AG09309 (cell line): ENCODE results near the gene TJP3.
A peak's percentile ranks its signal among the peaks of the same experiment; 100 is the strongest.

Experiments
- DNase-seq: peaks from one replicate; pipeline ENCODE4 v3.0.0-alpha.2; 2010; ENCODE audit warnings: low read depth
- H3K4me3 ChIP-seq: 2 replicates; pipeline ENCODE4 v1.5.1; 2011; ENCODE audit warnings: mild to moderate bottlenecking, low read depth, low read length, moderate library complexity; ENCODE audit not compliant: control insufficient read depth
- TF ChIP-seq, protein P1 (sequence below): IDR thresholded peaks from 2 replicates; pipeline ENCODE4 v1.5.1; 2011; ENCODE audit warnings: mild to moderate bottlenecking, low read depth, low read length, inconsistent platforms; ENCODE audit not compliant: insufficient read depth, control insufficient read depth; ENCODE audit errors: missing control alignments

Gene TJP3

GRCh38 chr19:3692141-3693024 is 15.8 kb upstream of the TJP3 start:
- TF ChIP-seq, protein P1, sequence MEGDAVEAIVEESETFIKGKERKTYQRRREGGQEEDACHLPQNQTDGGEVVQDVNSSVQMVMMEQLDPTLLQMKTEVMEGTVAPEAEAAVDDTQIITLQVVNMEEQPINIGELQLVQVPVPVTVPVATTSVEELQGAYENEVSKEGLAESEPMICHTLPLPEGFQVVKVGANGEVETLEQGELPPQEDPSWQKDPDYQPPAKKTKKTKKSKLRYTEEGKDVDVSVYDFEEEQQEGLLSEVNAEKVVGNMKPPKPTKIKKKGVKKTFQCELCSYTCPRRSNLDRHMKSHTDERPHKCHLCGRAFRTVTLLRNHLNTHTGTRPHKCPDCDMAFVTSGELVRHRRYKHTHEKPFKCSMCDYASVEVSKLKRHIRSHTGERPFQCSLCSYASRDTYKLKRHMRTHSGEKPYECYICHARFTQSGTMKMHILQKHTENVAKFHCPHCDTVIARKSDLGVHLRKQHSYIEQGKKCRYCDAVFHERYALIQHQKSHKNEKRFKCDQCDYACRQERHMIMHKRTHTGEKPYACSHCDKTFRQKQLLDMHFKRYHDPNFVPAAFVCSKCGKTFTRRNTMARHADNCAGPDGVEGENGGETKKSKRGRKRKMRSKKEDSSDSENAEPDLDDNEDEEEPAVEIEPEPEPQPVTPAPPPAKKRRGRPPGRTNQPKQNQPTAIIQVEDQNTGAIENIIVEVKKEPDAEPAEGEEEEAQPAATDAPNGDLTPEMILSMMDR: peak; percentile 48
- no peak for DNase-seq

GRCh38 chr19:3693025-3693925 is 14.9 kb upstream of the TJP3 start:
- TF ChIP-seq, protein P1: no peak
- no peak for DNase-seq

More at GRCh38 chr19:3692141-3693024, 15.8 kb upstream of the TJP3 start:
- H3K4me3 ChIP-seq: no peak overlapping the region

DNA sequence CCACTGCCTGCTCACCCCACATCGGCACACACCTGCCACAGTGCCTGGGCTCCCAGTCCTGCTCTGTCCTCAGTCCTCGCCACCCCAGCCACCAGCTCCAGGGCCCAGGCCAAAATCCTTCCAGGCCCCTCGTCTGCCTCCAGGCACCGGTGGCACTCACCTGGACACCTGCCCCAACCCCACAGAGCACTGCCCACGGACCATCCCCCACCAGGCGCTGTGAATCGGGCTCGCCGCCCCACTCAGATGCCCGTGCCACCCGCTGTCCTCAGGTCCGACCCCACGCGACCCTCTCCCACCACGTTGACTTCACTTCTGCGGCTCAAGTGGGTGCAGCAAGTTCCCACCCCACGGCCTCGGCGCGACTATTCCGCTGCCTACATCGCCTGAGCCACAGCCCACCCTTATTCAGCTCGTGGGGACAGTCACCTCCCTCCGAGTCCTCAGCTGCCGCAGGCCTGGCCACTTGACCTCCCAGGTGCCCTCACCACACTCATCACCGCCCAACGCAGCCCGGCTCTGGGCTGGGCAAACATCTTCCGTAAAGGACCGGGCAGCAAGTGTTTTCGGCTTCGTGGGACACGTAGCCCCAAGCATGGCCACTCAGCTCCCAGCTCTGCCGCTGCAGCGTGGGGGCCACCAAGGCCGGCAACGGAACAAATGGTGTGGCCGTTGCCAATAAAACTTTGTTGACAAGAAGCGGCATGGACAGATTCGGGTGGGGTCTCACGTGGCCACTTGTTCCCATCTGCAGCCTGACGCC is 13.6 kb upstream of the TJP3 start:
- no peak for DNase-seq
- H3K4me3 ChIP-seq: no peak overlapping the region
- TF ChIP-seq, protein P1: no peak

More at GRCh38 chr19:3693025-3693925, 14.9 kb upstream of the TJP3 start:
- no peak overlapping the region for H3K4me3 ChIP-seq

- DNase-seq: no peak
- TF ChIP-seq, protein P1: no peak
- H3K4me3 ChIP-seq: no peak overlapping the region
Observed at GRCh38 chr19:3695124-3695733, 13.0 kb upstream of the TJP3 start.

DNA sequence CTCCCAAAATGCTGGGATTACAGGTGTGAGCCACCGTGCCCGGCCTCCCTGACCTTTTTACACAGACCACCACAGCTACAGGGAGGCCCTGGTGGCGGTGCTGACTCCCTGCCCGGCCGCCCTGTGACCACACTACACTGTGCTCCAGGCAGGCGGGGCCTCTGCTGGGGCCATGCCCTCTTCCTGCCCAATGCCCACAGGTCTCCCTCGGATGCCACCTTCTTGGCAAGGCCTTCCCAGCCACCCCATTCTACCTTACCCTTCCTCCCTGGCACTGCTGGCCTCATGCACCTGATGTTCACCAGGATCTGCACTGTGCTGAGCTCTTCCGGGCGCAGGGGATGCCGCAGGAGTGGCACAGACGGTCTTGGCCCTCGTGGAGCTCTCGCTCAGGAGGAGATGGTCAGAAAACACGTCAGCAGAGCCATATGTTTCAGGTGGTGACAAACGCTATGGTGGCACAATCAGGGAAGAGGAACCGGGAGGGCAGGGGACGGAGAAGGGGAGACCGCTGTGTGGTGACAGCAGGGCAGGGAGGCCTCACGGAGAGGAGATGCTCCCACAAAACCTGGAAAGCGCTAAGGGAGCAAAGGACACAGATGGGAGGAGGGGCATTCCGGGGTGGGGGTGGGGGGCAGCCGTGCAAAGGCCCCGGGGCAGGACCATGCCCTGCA is 12.1 kb upstream of the TJP3 start:
- DNase-seq: no peak
- TF ChIP-seq, protein P1: no peak
- H3K4me3 ChIP-seq: no peak overlapping the region

DNA sequence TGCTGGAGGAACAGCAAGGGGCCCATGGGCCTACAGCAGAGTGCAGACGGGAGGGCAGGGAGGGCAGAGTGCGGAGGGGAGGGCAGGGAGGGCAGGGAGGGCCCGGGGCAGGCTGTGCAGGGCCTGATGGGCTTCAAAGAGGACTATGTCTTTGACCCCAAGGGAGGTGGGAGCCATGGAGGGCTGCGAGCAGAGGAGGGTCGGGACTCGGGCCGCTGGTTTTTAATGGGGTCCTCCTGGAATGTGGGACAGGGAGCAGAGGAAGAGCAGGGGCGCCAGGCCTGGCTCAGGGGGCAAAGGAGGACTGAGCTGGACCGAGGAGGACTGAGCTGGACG is 11.6 kb upstream of the TJP3 start:
- TF ChIP-seq, protein P1: no peak
- no peak for DNase-seq
- no peak overlapping the region for H3K4me3 ChIP-seq
